22Rv1 (cell line): ENCODE data around the gene TJAP1.

Source experiments
- ZFX ChIP-seq: fragments of 450-650 bp; IDR thresholded peaks from 2 replicates; pipeline ENCODE4 v1.6.1; 2017; ENCODE audit warnings: antibody characterized with exemption, borderline replicate concordance
- TF ChIP-seq, protein P1 (sequence below): fragments of 450-650 bp; IDR thresholded peaks from 2 replicates; pipeline ENCODE4 v1.5.1; 2017; ENCODE audit warnings: mild to moderate bottlenecking

DNA sequence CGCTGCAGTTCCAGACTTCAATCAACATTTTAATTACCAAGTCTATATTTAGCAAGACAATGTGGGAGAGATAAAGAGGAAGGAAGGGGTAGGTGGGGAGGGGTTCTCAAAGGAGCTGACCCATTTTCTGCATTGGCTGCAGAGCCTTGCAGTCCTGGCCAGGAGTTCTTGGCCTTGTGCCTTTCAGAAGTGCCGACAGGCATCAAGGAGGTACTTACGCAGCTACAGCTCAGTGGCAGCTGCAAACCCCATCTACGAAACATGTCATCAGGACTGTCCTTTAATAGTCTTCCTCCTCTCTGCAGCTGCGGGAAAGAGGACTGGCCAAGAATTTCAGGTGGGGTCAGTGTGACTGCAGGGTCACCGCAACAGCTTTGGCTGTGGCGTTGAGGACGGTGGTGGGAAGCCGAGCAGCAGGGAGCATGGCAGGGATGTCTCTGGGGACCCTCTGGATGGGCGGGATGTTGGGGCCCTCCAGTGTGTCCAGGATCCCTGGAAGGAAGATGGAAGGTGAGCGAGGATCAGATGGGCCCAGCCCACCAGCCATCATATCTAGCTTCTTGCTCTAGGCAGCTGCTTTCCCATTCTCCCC is 34.5 kb downstream of the TJAP1 start:
- TF ChIP-seq, protein P1, sequence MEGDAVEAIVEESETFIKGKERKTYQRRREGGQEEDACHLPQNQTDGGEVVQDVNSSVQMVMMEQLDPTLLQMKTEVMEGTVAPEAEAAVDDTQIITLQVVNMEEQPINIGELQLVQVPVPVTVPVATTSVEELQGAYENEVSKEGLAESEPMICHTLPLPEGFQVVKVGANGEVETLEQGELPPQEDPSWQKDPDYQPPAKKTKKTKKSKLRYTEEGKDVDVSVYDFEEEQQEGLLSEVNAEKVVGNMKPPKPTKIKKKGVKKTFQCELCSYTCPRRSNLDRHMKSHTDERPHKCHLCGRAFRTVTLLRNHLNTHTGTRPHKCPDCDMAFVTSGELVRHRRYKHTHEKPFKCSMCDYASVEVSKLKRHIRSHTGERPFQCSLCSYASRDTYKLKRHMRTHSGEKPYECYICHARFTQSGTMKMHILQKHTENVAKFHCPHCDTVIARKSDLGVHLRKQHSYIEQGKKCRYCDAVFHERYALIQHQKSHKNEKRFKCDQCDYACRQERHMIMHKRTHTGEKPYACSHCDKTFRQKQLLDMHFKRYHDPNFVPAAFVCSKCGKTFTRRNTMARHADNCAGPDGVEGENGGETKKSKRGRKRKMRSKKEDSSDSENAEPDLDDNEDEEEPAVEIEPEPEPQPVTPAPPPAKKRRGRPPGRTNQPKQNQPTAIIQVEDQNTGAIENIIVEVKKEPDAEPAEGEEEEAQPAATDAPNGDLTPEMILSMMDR, result no peak
- TF ChIP-seq ZFX, result no peak
